Measurements from ENCODE around the gene ZNF543. TPM values are rescaled to one million over a fixed set of nuclear protein-coding genes. Genes with fewer than 3 reads are reported as not detected.

Gene ZNF543
- total and polyA plus RNA-seq, 2 donors (not counting 1 experiment from before 2014, with no cell fraction given), result 4.6 to 16.7 TPM

DNA sequence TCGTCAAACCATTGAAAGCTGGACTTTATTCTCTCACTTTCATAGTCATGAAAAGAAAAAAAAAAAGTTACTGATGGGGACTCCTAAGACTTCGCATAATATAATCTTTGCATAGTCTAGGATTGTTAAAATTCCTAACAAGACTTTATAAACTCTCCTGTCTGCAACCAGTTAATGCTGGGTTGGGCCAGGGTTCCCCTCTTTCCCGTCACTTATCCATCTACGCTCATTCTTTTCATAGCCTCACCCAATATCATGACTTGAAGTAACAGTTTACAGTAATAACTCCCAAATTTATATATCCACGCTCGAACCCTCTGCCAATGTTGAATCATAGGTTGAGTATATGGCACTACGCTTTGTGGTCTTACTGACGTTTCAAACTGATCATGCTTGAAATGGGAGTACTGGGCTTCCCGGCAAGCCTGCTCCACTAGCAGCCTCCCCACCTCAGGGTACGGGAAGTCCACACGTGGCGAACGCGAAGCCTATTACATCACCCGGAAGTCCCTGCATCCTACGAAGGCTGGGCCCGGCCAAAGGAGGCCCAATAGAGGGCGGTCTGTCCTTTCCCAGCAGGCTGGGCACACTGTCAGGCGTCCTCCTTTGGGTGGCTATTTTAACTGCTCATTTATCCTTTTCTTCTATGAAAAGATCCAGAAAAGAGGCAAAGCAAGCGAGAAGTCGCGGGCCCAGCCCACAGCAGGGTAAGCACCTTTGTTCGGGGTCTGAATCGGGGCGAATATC is 40.7 kb upstream of the ZNF543 start:
- H3K27me3 Mint-ChIP-seq, result no peaks in the 10 kb centered on the region
- no peak overlapping the region for H3K27ac Mint-ChIP-seq
- peak; percentile 92 for DNase-seq
- peak overlapping the region; percentile 100 for H3K9ac ChIP-seq (ENCODE audit: low read length)
- H3K9me3 ChIP-seq (ENCODE audit: control extremely low read depth in 1 of 3, control insufficient read depth in 2 of 3, insufficient read depth in 1 of 3, low read length in 2 of 3), result no peaks in the 10 kb centered on the region
- peak; percentile 73 for ATAC-seq (ENCODE audit: low read depth)
- under 1% methylated on average over 19 of the region's 25 CpGs for WGBS (ENCODE audit: insufficient coverage)
- peaks cover 0 to 17% of the 10 kb centered on the region in 2 experiments for H3K36me3 ChIP-seq (replicated peaks in 1 of 2; ENCODE audit: control extremely low read depth in 1 of 2, control insufficient read depth in 1 of 2, extremely low read depth in 1 of 2, insufficient read depth in 2 of 2, low read length in 1 of 2)
- peaks cover 29 to 33% of the 10 kb centered on the region in 2 donors for H3K4me1 ChIP-seq (ENCODE audit: control insufficient read depth in 2 of 2, insufficient read depth in 2 of 2, low read length in 2 of 2)
- H3K4me3 Mint-ChIP-seq, result no peak overlapping the region
- H3K4me3 ChIP-seq (ENCODE audit: control extremely low read depth in 1 of 5, extremely low read depth in 1 of 5, insufficient read depth in 1 of 5, low read depth in 2 of 5, low read length in 4 of 5), result peak overlapping the region; percentile 73 to 94 (median 91)
- peaks cover 31% of the 10 kb centered on the region for H3K4me1 Mint-ChIP-seq
- H3K4me2 ChIP-seq (replicated peaks; ENCODE audit: low read depth, low read length, poor library complexity, severe bottlenecking), result peak overlapping the region; percentile 88
- no peaks in the 10 kb centered on the region for H3K27me3 ChIP-seq (replicated peaks in 1 of 4; ENCODE audit: control extremely low read depth in 1 of 4, control insufficient read depth in 3 of 4, insufficient read depth in 4 of 4, low read length in 3 of 4)
- no peaks in the 10 kb centered on the region for H3K9me3 Mint-ChIP-seq (ENCODE audit: insufficient read depth)
- H3K27ac ChIP-seq (ENCODE audit: low read length in 2 of 2), result peak overlapping the region; percentile 98 to 100
- ChIA-PET CTCF (no interaction called here), POLR2A (interaction anchor here (0.5 to 1.5 kb wide), 5 partner anchors 24 to 615 kb away, joined by 3 to 6 read pairs (median 4); partner anchors contain the start of genes ZNF543, ZNF552 and ZNF805)
- peaks cover 25% of the 10 kb centered on the region for H4K20me1 ChIP-seq (ENCODE audit: control insufficient read depth, insufficient read depth, low read length, poor library complexity, severe bottlenecking)
- intact Hi-C loops (cut with micrococcal nuclease), result loop anchor here (1.0 to 5.0 kb wide), 8 partner anchors 39 to 248 kb away; partner anchors contain the start of genes TRAPPC2B, ZNF304, ZNF419 and ZNF543
- TF ChIP-seq EZH2 (IDR thresholded peaks at IDR 0.05; ENCODE audit: borderline replicate concordance, insufficient read depth, low read depth, low read length, poor library complexity, severe bottlenecking) (no peak), CTCF (IDR thresholded peaks at IDR 0.05) (peak; percentile 26)
- H2AFZ ChIP-seq (ENCODE audit: insufficient read depth, low read depth, low read length, poor library complexity, severe bottlenecking), result peak overlapping the region; percentile 88
- H3K79me2 ChIP-seq (ENCODE audit: control insufficient read depth, insufficient read depth, low read length), result peaks cover 53% of the 10 kb centered on the region

Data from B cell (primary cell).